ENCODE results near the gene BCAS3.

BCAS3 gene

DNA sequence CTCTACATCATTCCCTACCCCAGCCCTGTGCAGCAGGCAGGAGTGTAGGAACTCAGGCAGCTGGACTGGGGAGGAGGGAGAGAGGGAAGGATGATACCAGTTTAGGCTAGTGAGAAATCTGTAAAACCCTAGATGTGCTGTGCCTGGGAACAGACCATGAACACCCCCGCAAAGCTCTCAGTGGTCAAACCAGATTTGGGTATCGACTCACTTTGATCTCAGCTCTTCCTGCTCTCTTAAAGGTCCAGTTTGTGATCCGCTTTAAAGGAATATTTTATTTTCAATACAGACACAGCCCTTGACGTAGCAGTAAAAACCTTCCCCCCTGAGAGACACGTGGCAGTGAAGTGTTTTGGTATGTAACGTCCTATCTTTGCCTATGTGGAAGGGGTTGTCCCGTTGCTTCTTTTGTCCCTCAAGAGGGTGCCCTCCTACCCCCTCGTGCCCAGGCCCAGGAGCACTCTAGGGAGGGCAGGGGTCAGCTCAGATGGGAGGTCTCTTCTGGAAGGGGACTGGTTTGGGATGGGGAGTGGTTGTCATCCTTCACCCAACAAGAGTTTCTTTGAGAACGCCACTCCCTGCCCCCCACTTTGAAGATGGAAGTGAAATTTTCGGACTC lies 702.7 kb downstream of the BCAS3 start:
- no peak for DNase-seq

DNA sequence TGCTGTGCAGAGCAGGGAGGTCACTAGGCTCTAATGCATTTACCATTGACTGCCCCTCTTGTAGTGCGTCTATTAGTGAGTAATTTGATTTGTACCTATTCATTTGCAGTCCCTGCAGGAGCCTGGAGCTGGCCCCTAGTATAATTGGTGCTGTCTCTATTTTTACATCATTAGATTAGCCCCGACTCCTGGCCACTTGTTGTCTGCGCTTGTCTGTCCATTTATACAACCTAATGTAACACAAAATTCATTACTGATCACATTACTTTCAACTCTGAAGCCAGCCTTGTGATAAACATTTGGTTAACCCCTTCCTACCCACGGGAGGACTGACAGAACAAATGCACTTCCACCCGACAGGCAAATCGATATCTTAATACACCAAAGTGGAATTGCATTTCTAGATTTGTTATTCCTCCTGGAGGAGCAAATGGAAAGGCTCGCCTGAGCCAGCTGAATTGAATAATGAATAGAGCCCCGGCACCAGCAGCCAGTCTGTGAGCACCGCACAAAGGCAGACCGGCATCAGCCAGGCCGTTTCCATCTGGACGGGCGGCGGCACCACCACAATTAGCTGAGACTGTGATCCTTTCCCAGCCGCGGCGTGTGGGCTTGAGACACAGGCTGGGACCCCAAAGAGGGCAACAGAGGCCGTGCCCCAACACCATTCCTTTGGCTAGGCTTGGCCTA lies 703.3 kb downstream of the BCAS3 start:
- DNase-seq = no peak

DNA sequence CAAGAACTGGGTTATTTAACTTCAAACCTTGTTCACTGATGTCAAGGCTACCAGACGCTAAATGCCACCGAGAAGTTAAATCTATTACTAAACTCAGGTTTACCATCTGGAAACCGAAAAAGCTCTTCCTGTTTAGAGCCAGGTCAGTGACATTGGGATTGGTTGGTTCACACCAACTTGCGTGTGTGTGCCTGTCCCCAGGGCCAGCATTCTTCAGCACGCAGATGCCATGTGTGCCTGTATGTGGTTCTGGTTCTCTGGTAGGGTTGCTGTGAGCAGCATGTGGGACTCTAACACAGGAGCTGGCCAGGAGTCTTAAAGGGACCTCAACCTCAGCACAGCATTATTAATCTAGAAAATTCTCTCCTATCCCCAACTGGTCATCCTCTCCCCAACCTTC lies 703.9 kb downstream of the BCAS3 start:
- DNase-seq = no peak

DNA sequence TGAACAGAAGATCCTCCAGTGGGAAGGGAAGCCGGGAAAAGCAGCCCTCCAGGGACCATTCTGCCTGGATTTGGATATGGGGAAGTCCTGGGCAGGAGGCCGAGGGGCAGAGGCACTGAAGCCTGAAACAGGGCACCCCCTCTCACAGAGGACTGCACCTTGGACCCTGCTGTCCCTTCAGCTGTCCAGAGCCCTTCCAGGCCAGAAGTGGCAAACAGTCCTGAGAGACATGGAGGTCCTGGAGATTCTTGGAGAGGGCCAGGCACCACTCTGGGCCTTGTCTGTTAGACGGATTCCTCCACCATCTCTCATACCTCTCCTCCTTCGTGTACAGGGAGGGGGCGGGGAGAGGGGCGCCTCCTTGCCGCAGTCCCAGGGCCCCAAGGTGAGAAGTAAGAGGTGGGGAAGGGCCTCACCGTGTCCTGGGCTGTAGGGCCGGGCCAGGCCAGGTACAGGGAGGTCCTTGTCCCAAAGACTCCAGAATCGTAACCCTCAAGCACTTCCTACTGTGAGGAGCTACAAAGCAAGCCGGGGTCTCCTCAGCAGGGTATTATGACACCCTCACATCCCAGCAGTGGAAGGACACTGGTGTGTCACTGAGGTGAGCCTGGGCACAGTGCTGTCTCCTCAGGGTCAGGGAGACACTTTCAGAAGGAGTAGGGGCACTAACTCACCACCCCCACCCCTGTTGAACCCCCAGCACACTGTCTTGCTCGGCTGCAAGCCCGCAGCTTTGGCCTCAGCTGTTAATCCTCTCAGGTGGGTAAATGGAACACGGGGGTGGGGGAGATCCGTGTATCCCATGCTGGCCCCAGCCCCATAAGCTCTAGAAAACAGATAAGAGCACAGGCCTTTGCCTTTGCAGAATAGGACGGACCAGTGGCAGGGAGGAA lies 705.4 kb downstream of the BCAS3 start:
- no peak for DNase-seq

DNA sequence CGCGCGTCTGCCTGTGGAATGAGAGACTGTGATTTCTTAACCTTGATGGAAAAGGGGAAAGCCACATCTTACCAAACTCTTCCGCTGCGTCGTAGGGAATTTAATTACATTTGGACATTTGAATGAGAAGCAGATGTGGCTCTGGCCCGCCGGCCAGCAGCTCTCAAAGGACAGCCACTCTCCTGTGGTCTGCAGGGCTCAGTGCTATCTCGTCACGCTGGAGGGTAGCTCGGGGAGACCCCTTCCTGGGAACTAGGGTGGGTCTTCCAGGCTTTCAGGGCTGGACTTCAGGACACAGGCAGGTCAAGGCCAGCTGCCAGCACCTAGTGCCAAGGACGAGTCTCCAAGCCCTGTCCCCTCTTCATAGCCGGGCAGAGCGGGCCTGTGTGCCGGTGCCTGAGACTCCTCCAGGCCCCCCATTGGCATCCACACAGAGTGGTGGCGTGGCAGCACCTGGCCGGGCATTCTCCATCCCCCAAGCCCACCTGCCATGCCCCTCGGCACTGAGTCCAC lies 706.1 kb downstream of the BCAS3 start:
- no peak for DNase-seq

DNA sequence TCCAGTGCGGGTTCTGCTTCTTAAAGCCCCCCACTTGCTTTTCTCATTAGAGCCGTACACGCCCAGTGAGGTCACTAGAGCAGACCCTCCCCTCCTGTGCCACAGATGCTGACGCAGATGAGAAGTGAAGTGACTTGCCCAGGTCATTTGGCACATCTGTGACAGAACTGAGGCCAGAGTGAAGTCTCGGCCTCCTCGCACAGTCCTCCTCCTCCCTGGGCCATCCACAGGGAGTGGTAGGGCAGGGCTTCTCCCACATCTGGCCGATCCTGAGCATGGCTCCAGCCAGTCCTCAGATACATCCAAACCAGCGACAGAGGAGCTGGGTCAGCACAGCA lies 706.7 kb downstream of the BCAS3 start:
- DNase-seq = no peak

DNA sequence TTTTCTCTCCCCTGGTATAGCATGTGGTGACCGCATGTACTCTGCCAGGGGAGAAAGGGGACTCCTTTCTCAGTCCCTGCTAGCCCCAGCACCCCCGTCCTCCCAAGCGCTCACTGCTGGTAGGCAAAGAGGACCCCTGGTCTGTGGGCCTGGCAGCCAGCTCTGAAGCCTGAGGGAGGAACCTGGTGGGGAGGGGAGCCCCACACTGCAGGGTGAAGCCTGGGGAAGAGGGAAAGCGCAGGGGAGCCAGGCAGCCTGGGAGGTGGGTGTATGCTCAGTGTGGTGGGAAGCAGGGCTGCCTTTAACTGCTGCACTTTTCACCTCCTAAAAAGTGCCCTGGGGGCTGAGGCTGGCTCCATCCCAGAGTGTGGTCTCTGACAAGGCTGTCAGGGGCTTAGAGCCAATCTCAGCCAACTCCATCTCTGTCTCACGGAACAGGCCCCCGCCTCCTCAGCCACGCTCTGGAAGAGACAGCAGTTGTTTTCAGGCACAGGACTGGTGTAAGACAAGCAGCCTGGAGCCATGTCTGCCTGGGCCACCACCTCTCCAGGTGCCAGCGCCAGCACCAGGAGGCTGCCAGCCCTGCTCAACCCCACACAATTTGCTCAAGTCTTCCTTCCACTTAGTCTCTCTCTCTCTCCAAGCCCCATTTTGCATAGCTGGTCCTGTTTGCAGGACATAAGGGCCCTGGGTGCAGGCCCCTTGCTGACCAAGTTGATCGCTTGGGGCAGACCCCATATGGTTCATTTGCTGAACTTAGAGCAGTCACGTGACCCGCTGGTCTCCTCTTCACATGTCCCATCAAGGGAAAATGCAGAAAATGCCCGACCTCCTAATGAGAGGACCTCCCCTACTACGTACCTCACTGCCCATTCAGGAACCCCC lies 707.3 kb downstream of the BCAS3 start:
- DNase-seq = no peak

DNA sequence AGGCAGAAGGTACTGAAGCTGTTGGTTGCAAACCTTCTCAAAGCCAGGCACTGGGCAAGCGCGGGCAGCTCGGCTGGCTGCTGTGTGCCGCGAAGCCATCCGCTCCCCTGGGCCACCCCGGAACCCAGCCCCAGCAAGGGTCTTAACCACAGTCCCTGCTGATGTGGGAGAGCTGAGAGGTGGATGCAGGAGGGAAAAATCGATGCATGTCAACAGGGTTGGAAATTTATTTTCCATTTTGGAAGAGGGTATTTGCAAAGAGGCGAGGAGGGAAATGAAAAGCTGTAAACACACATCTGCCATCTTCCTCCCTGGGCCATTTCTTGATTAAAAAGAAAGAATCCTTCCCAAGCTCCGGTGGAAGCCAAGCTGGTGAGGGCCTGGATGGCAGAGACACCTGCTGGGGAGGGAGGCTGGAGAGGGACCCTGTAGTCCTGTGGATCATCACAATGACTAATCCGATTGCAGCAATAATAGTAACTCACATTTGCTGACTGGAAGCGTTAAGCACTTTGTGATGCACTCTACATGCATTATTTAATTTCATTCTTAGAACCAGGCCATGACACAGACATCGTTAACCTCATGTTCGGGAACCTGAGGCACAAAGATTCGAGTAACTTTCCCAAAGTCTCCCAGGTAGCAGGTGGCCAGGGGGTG lies 708.1 kb downstream of the BCAS3 start:
- no peak for DNase-seq

DNA sequence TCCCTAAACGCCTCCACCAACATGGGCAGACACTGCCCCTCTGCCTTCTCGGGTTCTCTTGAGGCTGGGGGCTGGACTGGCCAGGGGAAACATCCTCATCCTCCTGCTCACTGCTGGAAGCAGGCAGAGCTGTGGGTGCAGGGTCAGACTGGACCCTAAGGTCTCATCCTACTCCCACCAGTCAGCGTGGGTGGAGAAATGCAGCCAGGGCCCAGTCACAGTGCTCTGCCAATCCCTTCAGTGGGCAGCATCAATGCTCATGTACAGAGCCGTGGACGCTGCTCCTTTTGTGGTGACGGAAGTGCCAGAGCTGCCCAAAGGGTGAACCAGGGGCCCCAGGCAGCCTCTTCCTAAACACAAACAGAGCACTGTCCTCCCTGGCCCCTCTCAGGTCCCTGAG lies 708.6 kb downstream of the BCAS3 start:
- no peak for DNase-seq

DNA sequence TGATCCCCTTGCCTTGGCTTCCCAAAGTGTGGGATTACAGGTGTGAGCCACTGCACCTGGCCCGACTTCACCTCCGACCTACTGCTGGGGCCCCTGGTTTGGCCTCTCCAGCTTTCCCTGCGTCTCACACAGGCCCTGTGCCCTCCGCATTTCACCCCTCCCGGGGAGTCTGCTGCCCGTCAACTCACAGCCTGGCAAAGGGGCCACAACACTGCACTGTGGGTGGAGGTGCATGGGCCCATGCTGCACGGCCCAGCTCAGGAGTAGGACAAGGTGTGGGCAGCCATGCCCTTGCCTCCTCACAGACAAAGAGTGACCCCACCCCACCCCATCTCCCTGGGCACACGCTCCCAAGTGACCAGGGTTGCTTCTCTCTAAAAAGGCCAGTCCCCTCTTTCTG lies 709.4 kb downstream of the BCAS3 start:
- no peak for DNase-seq

DNA sequence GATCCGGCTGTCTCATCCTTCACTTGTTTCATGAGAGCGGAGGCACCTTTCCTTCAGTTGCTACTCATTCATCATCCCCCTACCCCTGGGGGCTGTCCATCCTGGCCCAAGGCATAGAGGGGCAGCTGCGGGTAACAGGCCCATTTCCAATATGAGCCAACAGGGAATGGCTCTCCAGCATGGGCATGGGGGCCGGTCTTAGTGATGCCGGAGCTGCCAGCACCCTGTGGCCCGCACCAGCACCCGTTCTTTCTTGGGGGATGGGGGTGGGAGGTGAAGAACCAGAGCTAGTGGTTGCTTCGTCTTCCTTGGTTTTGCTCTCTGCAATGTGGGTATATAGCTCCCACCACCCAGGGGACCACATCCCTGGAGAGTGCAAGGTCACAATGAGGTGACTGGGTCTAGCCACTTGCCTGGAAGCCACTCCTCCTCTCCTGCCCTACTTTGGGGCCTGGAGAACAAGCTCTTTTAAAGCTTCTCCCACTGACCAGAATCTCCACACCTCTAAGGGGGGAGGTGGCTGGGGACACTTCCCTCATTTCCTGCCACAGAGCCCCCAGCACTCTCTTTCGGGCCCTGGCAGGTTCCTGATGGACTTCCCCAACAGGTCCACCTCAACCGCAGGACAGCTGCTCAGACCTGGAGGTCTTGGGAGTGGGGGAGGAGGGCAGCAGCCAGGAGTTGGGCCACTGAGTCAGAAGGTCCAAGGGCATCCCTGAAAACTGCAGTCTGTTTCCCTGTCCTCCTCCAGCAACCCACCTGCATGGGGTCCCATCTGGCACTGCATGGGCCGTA lies 710.1 kb downstream of the BCAS3 start:
- DNase-seq = no peak

DNA sequence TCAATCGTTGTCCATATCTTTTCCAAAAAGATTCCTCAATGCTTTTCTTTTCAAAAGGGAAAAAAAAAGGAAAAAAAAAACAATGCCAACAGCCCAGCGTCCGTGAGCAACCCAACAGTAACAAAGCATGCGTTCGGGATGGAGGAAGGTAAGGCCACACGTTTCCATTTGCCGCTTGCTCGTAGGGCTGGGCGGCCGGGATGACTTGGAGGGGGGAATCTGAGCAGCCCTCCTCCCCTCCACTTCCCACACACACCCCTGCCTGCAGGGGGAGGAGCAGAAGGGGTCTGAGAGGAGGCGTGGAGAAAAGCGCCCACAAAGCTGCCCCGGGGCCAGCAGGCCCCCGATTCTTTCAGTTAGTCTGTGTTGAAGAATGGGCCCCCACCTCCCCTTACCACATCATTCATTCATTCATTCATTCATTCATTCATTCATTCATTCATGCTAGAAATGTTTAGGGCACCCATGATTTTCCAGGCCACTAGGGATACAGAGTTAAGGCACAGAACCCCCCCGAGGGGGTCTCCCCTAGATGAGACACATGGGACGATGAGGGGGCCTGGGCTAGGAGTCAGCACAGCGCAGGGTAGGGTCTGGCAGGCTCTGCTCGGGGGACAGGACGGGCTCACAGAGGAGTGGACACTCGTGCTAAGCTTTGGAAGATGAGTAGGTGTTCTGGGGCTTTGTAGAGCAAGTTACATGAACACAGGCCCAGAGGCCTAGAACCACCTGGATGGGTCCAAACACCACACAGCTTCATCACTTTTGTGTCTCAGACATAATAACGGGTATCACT lies 711.1 kb downstream of the BCAS3 start:
- DNase-seq = no peak

DNA sequence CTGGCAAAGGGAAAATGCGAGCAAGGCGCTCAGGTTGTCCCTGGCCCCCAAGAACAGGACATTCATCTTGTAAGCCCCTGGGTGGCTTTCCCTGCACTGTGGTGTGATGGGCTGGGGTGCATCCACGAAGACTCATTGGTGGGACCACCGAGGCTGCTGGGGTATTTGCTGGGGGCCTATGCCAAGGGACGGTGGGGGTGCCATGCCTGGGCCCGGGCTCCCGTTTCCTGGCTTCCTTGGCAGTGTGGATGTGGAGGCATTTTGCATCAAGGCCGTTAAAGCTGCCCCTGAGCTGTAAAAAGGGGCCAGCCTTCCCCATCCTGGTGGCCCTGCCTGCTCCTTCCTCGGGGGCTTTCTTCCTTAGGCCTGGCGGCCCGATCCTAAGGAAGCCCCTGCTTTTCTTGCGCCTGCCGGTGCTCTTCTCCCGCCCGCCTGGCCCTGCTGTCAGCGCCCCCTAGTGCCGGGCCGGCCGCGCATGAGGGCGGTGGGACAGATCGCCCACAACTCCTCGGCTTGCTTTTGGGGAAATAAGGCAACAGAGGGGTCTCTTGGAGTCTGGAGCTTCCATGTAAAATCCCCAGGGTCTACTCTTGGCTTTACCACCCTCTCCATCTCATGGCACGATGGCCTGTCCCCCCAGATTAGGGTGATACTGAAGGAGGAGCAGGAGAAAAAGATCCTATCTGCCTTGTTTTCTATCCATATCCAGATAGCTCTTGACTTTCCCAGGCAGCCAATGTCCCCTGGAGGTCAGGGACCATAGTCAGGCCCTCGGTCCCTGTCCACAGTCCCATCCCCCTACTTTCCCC lies 712.2 kb downstream of the BCAS3 start:
- peak in 1 of 2 donors; percentile 37 for DNase-seq

DNA sequence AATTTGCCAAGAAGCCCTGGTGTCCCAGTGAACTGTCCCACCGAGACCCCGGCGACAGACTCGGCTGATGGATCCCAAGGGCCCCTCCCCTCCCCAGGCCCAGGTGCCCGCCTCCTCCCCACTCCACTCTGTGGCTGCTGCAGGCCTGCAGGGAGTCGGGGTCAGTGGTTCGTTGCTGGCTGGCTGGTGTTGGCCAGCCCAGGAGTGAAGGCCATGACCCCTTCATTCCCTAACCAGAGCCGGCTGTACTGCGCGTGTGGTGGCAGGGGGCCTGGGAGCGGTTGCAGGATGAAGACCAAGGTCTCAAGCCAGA lies 712.8 kb downstream of the BCAS3 start:
- no peak for DNase-seq

DNA sequence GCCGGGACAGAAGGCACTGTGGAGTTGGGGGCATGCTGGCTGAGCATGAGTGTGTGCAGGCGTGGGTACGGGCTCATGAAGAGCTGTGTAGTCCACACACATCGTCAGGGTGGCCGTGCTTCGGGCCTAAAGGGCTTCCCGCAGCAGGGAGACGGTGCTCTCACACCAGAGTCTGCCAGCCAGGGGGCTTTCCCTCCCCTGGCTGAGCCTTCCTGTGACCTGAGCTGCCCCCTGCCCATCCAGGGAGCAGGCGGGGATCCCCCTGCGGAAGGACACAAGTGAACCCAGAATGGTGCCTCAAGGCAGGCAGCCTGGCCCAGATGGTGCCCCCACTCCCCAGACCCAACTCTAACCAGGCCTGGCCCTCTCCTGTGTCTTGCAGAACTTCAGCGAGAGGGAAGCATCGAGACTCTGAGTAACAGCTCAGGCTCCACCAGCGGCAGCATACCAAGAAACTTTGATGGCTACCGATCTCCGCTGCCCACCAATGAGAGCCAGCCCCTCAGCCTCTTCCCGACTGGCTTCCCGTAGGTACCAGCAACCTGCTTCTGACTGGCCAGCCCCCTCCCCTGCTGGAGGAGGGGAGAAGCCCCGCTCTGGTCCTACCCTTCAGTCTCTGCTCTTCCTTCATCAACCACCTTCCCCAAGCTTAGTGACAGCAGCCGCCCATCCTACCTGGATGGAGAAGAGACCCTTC lies 714.1 kb downstream of the BCAS3 start:
- no peak for DNase-seq

DNA sequence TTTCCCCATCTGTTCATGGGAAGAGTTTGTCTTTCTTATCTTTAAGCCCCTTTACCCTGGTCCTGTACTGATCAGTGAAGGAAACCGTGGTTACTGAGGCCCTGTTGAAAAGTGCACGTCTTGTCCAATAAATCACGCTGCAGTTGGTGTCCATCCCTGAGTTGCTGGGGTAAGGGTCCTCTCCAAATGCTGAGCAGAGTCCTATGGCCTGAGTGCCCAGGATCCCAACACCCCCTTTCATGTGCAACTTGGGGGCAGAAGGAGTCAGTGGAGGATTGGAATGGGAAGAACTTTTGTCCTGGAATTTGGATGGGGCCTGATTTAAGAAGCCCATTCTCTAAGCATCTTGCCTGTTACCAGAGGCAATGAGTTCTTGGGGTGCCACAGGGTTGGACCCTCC lies 715.0 kb downstream of the BCAS3 start:
- DNase-seq = no peak

DNA sequence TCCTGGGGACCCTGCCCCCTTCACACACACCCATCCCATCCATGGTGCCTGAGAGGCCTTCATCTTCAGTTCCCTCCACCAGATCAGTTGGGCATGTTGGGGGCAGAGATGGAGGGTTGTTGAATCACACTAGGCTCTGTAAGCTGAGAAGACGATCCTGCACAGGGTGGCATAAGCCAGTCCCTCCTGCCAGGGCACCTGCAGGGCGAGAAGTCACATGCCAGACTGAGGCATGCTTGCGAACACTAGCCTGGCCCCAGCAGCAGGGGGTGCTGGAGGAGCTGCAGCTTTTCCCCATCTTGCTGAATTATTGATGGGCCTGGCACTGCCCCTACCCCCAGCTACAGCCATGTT lies 715.9 kb downstream of the BCAS3 start:
- DNase-seq = no peak

DNA sequence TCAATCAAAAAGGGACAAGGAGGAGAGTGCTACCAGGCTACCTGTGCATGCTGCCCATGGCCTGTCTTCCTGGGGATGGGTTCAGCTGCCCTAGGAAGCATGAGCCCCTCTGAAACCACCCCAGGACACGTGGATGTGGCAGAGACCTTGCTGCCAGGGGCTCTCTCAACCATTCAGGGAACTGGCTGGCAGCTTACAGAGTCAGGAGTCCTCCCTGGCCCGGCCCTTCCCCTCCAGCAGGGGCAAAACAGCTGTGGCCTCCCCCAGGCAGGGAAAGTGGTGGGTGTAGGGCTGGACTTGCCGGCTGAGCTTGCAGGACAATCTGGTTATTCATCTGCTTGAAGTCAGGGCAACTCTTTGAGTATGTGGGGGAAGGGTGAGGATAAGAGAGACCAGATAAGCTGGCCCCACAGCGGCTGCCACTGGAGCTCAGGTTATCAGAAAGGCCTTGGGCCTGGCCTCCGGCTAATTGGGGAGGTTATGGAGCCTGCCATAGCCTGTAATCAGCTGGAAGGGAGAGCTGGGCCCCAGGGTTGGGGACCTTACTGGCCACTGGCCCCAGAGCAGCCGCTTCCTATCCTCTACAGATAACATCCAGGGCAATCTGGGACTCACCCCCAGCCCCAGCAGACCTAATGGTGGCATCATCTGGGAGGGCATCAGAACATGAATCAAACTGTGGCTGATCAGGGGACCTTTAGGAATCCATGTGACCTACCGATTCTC lies 716.4 kb downstream of the BCAS3 start:
- DNase-seq = no peak
